Heart right ventricle (tissue), 16 donors: ENCODE measurements around the gene ESYT1. TPM values are rescaled to one million over a fixed set of nuclear protein-coding genes. Genes with fewer than 3 reads are reported as not detected.
"Not testable (repeated sequence)": the region's sequence is repeated elsewhere in the genome, so short reads cannot be mapped to it uniquely, and the experiment has no call there.

Experiments used
- ATAC-seq, 8 donors: fragments of 200-7000 bp; cut with Tn5 transposase; one replicate each; pipeline ENCODE4 v1.9.1; 2020; ENCODE audit warnings: mild to moderate bottlenecking in 8 of 8, moderate library complexity in 8 of 8, moderate number of reproducible peaks in 1 of 8
- DNase-seq, 2 donors: peaks; one replicate each; pipeline ENCODE4 v3.0.0-alpha.2; 2020
- H3K27ac ChIP-seq, 10 donors: fragments of 200-600 bp; sonication (generic) in 2 of 10; one replicate each; pipeline versions ENCODE4 v1.5.0 to v1.8.0; 2020 to 2022; ENCODE audit warnings: mild to moderate bottlenecking in 3 of 10
- H3K27me3 ChIP-seq, 7 donors: fragments of 200-600 bp; one replicate each; pipeline ENCODE4 v1.8.0; 2021 to 2022; ENCODE audit warnings: mild to moderate bottlenecking in 2 of 7
- H3K36me3 ChIP-seq, 9 donors: fragments of 200-600 bp; sonication (generic) in 1 of 9; one replicate each; pipeline versions ENCODE4 v1.5.0 to v1.8.0; 2020 to 2022; ENCODE audit warnings: mild to moderate bottlenecking in 2 of 9
- H3K4me1 ChIP-seq, 9 donors: fragments of 200-600 bp; sonication (generic) in 1 of 9; one replicate each; pipeline versions ENCODE4 v1.5.0 to v1.8.0; 2020 to 2022; ENCODE audit warnings: mild to moderate bottlenecking in 4 of 9
- H3K4me3 ChIP-seq, 10 donors: fragments of 200-600 bp; sonication (generic) in 2 of 10; one replicate each; pipeline versions ENCODE4 v1.5.0 to v1.8.0; 2020 to 2022; ENCODE audit warnings: mild to moderate bottlenecking in 7 of 10, moderate library complexity in 2 of 10
- H3K9me3 ChIP-seq, 11 donors: fragments of 200-600 bp in 10 of 11; sonication (generic) in 2 of 11; one replicate each; pipeline versions ENCODE4 v1.5.0 to v1.8.0; 2013 to 2022; ENCODE audit warnings: mild to moderate bottlenecking in 2 of 11, control low read depth in 1 of 11, moderate library complexity in 1 of 11
- CTCF ChIP-seq, 9 donors: fragments of 200-600 bp; sonication (generic) in 2 of 9; IDR thresholded peaks; one replicate each; pipeline versions ENCODE4 v1.5.0 to v1.8.0; 2021 to 2022; ENCODE audit warnings: antibody characterized with exemption in 9 of 9, mild to moderate bottlenecking in 5 of 9, moderate library complexity in 1 of 9
- WGBS, 2 donors: extraction: QIAGEN DNeasy Blood & Tissue Kit; methylation state at CpG; one replicate each; pipeline ENCODE4 v1.1.7; 2013; ENCODE audit warnings: inconsistent platforms in 1 of 2; 5-methylcytosine and 5-hydroxymethylcytosine counted together
- intact Hi-C, 10 donors: fragments of 100-400 bp; cut with DNase I; formaldehyde crosslinking; loops; one replicate each; pipeline versions ENCODE4 v1.11.1 to v1.14.2; 2022
- polyA plus RNA-seq, 2 donors: library from polyadenylated mRNA; stranded (reverse); fragments of 200-250 nt; gene quantifications; one replicate each; pipeline ENCODE4 v1.2.3, GENCODE V29; 2013
- total RNA-seq, 10 donors: library from RNA; stranded (reverse); fragmentation: NEBNext Ultra II Directional in 3 of 10; extraction: Animal tissue kit (Norgen Biotek cat#: 25700) in 3 of 10; gene quantifications; one replicate each; pipeline versions ENCODE4 v1.2.1 to v1.2.4, GENCODE V29; 2021 to 2023
- donor health status: Arrhythmogenic right ventricular cardiomyopathy.
- donor health status: ischemic (EF 13 %, LVEDD 7.1; RV severe dilation, severe dysfunction).
- donor health status: healthy with polysubstance abuse.
- donor health status: DM: no; HTN: yes; CAD: no.
- donor health status: DM: no; HTN: no; CAD: no.
- donor health status: ischemic (EF 25% LVEDD 6.9; RV normal size, moderate dysfunction).
- donor health status: ischemic (EF 25% LVEDD 5.7; RV mildly dilated, moderate dysfunction).
- donor health status: healthy.
- donor health status: DM: yes; HTN: yes; CAD: no.
- donor health status: Ischemic cardiomyopathy.
- donor health status: ischemic (EF 35%, LVEDD 5.7; RV mildly dilated, moderate dysfunction).
- donor health status: nonischemic (EF 11% LVEDD 7.7; RV severe dilation, severe dysfunction).
- donor health status: DM: yes; HTN: yes; CAD: no.
- donor health status: PGD.
- donor health status: ischemic (EF 29% LVEDD 5.4; RV normal size, mild dysfunction).
- donor health status: nonischemic (EF 23%, LVEDD 6.1; RV moderate dilation, normal function).

Gene ESYT1
- total and polyA plus RNA-seq, 12 donors = 20.9 to 57.3 (median 31.9) TPM

GRCh38 chr12:56116267-56117081, 11.6 kb upstream of the ESYT1 start, which contains the start of gene RPL41:
Gene RPL41 (plus strand): TSS chr12:56116633.
- Histone ChIP-seq H3K9me3 (no peaks in the 10 kb centered on the region), H3K4me1 (peaks cover 0 to 44% (median 32%) of the 10 kb centered on the region in 9 donors), H3K27me3 (no peaks in the 10 kb centered on the region), H3K4me3 (peak within 1 kb of the TSS; percentile 53 to 84 (median 74)), H3K36me3 (peaks cover 0 to 47% (median 33%) of the 10 kb centered on the region in 9 donors), H3K27ac (peak within 1 kb of the TSS; percentile 78 to 95 (median 91))
- ATAC-seq (peak; percentile 73 to 89 (median 82)), DNase-seq (peak; percentile 92 to 95)
- TF ChIP-seq CTCF (IDR thresholded peaks at IDR 0.05) = peak in 1 of 9 donors; percentile 4
- WGBS, 2 donors = 0% methylated on average over 34 of the region's 34 CpGs
- intact Hi-C loops = loop anchor here in 6 of 10 donors (5.0 to 10.0 kb wide), 8 partner anchors 39 to 382 kb away; partner anchors contain the start of genes SPRYD4 (in 4 of the 6), GDF11 (in 1 of the 6), NABP2 (in 1 of the 6) and RNF41 (in 1 of the 6)

GRCh38 chr12:56117082-56117706, 10.9 kb upstream of the ESYT1 start:
- ATAC-seq = not testable (repeated sequence)
- 2 to 4% methylated on average over 11 to 12 of the region's 16 CpGs for WGBS, 2 donors
- intact Hi-C loops = loop anchor here in 6 of 10 donors (5.0 to 10.0 kb wide), 8 partner anchors 40 to 382 kb away; partner anchors contain the start of genes SPRYD4 (in 4 of the 6), GDF11 (in 1 of the 6), NABP2 (in 1 of the 6) and RNF41 (in 1 of the 6)

GRCh38 chr12:56117778-56118687, 10.0 kb upstream of the ESYT1 start, which contains the start of gene ZC3H10:
Gene ZC3H10 (plus strand): TSS chr12:56118266. CDS start chr12:56120563, 2,297 bp downstream.
- intact Hi-C loops = loop anchor here in 7 of 10 donors (1.0 to 10.0 kb wide), 14 partner anchors 41 to 383 kb away; partner anchors contain the start of genes SPRYD4 (in 5 of the 7), NABP2 (in 4 of the 7), MYL6 (in 2 of the 7) and SMARCC2 (in 2 of the 7)
- peaks cover 0 to 56% (median 38%) of the 10 kb centered on the region in 9 donors for H3K4me1 ChIP-seq
- no peaks in the 10 kb centered on the region for H3K27me3 ChIP-seq
- TF ChIP-seq CTCF (IDR thresholded peaks at IDR 0.05) = peak in 8 of 9 donors; percentile 43 to 78 (median 52)
- 1% methylated on average over 56 to 61 of the region's 61 CpGs for WGBS, 2 donors
- peaks cover 0 to 46% (median 18%) of the 10 kb centered on the region in 9 donors for H3K36me3 ChIP-seq
- peak within 1 kb of the TSS; percentile 53 to 84 (median 74) for H3K4me3 ChIP-seq
- DNase-seq (peak; percentile 93 to 97), ATAC-seq (peak; percentile 81 to 91 (median 88))
- H3K27ac ChIP-seq = peak within 1 kb of the TSS; percentile 82 to 95 (median 91)
- H3K9me3 ChIP-seq = no peaks in the 10 kb centered on the region

More at GRCh38 chr12:56117082-56117706, 10.9 kb upstream of the ESYT1 start:
- Histone ChIP-seq H3K36me3 (peaks cover 0 to 47% (median 26%) of the 10 kb centered on the region in 9 donors), H3K4me3 (peak overlapping the region; percentile 53 to 84 (median 74)), H3K27ac (peak overlapping the region; percentile 78 to 95 (median 91)), H3K4me1 (peaks cover 0 to 48% (median 33%) of the 10 kb centered on the region in 9 donors)
- H3K9me3 ChIP-seq, H3K27me3 ChIP-seq: not testable (repeated sequence)
- DNase-seq = peak in 1 of 2 donors; percentile 31
